Activated CD4-positive, alpha-beta memory T cell treated with anti-CD3 and anti-CD28 coated beads for 36 hours (primary cell): ENCODE results near the gene SCAMP4. TPM values are rescaled to one million over a fixed set of nuclear protein-coding genes. Genes with fewer than 3 reads are reported as not detected.

ENCODE experiments used
- CTCF ChIA-PET: fragments of 350-600 bp; sonication (Branson Sonifier 250); formaldehyde crosslinking; loops from one replicate; lab custom pipeline; 2021; ENCODE audit warnings: antibody characterized with exemption, inconsistent platforms; lab: Charles Lee
- POLR2A ChIA-PET: fragments of 350-600 bp; sonication (Branson Sonifier 250); formaldehyde crosslinking; loops from one replicate; lab custom pipeline; 2021; ENCODE audit warnings: antibody characterized with exemption; lab: Charles Lee
- DNase-seq: peaks from one replicate; pipeline ENCODE4 v3.0.0-alpha.2; 2020
- H3K27ac Mint-ChIP-seq: one replicate; pipeline ENCODE4 v1.8.0; 2021; ENCODE audit warnings: mixed read lengths
- H3K27me3 Mint-ChIP-seq: one replicate; pipeline ENCODE4 v1.8.0; 2021; ENCODE audit warnings: mixed read lengths
- H3K36me3 Mint-ChIP-seq: one replicate; pipeline ENCODE4 v1.8.0; 2021; ENCODE audit warnings: mixed read lengths
- H3K4me1 Mint-ChIP-seq: one replicate; pipeline ENCODE4 v1.8.0; 2021; ENCODE audit warnings: low read depth, mixed read lengths
- H3K4me3 Mint-ChIP-seq: one replicate; pipeline ENCODE4 v1.8.0; 2021; ENCODE audit warnings: mild to moderate bottlenecking, mixed read lengths
- H3K9me3 Mint-ChIP-seq: one replicate; pipeline ENCODE4 v1.8.0; 2021; ENCODE audit warnings: mixed read lengths
- intact Hi-C: fragments of 100-400 bp; cut with micrococcal nuclease; formaldehyde crosslinking; loops from one replicate; pipeline ENCODE4 v1.15.1; 2023
- total RNA-seq, 2 experiments: library from RNA; stranded (reverse); gene quantifications; one replicate each; pipeline ENCODE4 v1.2.3, GENCODE V29; 2021

The SCAMP4 gene
- total RNA-seq, 2 experiments from 2014 or later = 24.2 to 28.4 TPM

DNA sequence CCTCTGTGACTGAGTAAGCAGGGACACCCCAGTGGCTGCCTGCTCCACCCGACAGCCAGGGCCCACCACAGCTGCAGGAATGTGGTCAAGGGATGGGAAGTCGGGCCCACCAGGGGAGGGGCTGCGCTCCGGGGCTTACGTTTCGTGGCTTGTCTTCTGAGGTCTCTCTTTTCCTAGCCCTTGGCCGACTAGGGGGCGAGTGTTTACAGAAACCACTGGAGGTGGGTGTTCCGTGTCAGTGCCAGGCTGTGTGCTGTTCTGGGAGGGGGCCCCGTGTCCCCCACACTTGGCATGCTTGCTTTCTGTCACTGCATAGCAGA, 4.5 kb downstream of the SCAMP4 start:
- Mint-ChIP-seq H3K9me3 (no peaks in the 10 kb centered on the region), H3K36me3 (peaks cover 2% of the 10 kb centered on the region), H3K4me3 (no peak overlapping the region), H3K27ac (no peak overlapping the region), H3K4me1 (peaks cover 19% of the 10 kb centered on the region), H3K27me3 (no peaks in the 10 kb centered on the region)
- POLR2A ChIA-PET = no interaction called here
- CTCF ChIA-PET = no interaction called here
- intact Hi-C loops = no loop called here
- no peak for DNase-seq

DNA sequence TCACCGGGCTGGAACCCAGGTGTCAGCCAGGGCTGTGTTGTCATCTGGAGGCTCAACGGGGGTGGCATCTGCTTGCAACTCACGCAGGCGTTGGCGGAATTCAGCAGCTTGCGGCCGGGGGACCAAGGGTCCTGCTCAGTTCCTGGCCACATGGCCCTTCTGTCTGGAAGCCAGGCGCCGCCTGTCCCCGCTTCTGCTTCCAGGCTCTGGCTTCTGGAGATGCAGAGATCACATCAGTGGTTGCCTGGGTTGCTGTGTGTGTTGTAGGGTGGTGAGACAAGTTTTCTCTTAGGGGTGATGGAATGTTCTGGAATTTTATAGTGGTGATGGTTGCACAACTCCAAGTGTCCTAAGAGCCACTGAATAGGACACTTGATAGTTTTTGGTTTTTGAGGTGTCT, 5.0 kb downstream of the SCAMP4 start:
- no peak overlapping the region for H3K4me3 Mint-ChIP-seq
- no peaks in the 10 kb centered on the region for H3K27me3 Mint-ChIP-seq
- peaks cover 2% of the 10 kb centered on the region for H3K36me3 Mint-ChIP-seq
- DNase-seq = no peak
- no peaks in the 10 kb centered on the region for H3K9me3 Mint-ChIP-seq
- H3K27ac Mint-ChIP-seq = no peak overlapping the region
- H3K4me1 Mint-ChIP-seq = peaks cover 16% of the 10 kb centered on the region
- CTCF ChIA-PET = no interaction called here
- POLR2A ChIA-PET = no interaction called here
- intact Hi-C loops = no loop called here

- Mint-ChIP-seq H3K4me1 (peaks cover 10% of the 10 kb centered on the region), H3K9me3 (no peaks in the 10 kb centered on the region), H3K27me3 (no peaks in the 10 kb centered on the region), H3K36me3 (peaks cover 2% of the 10 kb centered on the region), H3K27ac (no peak overlapping the region), H3K4me3 (no peak overlapping the region)
- ChIA-PET POLR2A (no interaction called here), CTCF (no interaction called here)
- no peak for DNase-seq
- intact Hi-C loops = no loop called here
These were observed 5.9 kb downstream of the SCAMP4 start for GRCh38 chr19:1911098-1911497.

DNA sequence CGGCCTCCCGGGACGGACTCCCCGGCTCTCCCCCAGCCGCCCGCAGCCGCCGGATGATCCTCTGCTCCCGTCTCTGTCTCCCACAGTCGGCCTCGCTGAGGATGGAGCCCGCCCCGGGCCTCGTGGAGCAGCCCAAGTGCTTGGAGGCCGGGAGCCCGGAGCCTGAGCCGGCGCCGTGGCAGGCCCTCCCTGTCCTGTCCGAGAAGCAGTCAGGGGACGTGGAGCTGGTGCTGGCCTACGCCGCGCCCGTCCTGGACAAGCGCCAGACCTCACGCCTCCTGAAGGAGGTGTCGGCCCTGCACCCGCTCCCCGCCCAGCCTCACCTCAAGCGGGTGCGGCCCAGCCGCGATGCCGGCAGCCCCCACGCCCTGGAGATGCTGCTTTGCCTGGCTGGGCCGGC, 6.8 kb downstream of the SCAMP4 start:
- Mint-ChIP-seq H3K27me3 (no peaks in the 10 kb centered on the region), H3K9me3 (no peaks in the 10 kb centered on the region), H3K4me1 (peaks cover 10% of the 10 kb centered on the region), H3K27ac (no peak overlapping the region), H3K36me3 (peaks cover 2% of the 10 kb centered on the region), H3K4me3 (no peak overlapping the region)
- no peak for DNase-seq
- POLR2A ChIA-PET = no interaction called here
- intact Hi-C loops = no loop called here
- CTCF ChIA-PET = no interaction called here

DNA sequence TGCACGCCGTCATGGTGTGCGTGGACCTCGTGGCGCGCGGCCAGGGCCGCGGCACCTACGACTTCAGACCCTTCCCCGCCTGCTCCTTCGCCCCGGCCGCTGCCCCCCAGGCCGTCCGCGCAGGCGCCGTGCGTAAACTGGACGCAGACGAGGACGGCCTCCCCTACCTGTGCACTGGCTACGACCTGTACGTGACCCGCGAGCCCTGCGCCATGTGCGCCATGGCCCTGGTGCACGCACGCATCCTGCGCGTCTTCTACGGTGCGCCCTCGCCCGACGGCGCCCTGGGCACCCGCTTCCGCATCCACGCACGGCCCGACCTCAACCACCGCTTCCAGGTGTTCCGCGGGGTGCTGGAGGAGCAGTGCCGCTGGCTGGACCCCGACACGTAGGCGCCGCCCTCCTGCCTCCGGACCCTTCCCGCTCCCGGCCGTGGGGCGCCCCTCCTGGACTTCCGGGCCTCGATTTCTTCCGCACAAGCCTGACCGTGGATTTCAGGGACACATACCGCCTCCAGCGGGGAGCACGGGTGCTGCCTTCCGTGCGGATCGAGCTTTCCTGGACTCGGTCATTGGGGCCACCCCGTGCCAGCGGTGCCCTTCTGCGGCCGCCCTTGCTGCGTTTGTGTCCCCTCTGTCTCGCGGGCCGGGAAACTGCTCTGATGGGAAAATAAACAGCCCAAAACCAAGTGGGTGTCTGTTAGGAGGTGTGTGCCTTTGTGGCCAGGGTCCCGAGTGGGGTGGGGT, 7.7 kb downstream of the SCAMP4 start:
- Mint-ChIP-seq H3K4me1 (peaks cover 10% of the 10 kb centered on the region), H3K9me3 (no peaks in the 10 kb centered on the region), H3K36me3 (no peaks in the 10 kb centered on the region), H3K4me3 (no peak overlapping the region), H3K27ac (no peak overlapping the region), H3K27me3 (no peaks in the 10 kb centered on the region)
- CTCF ChIA-PET = no interaction called here
- POLR2A ChIA-PET = no interaction called here
- no peak for DNase-seq
- intact Hi-C loops = no loop called here

GRCh38 chr19:1913781-1914577, 8.8 kb downstream of the SCAMP4 start:
- no peaks in the 10 kb centered on the region for H3K27me3 Mint-ChIP-seq
- H3K4me3 Mint-ChIP-seq = no peak overlapping the region
- ChIA-PET CTCF (no interaction called here), POLR2A (no interaction called here)
- H3K4me1 Mint-ChIP-seq = peaks cover 9% of the 10 kb centered on the region
- H3K9me3 Mint-ChIP-seq = no peaks in the 10 kb centered on the region
- H3K36me3 Mint-ChIP-seq = peaks cover 3% of the 10 kb centered on the region
- no peak overlapping the region for H3K27ac Mint-ChIP-seq
- DNase-seq = no peak
- intact Hi-C loops = no loop called here

- Mint-ChIP-seq H3K4me3 (no peak overlapping the region), H3K4me1 (peaks cover 2% of the 10 kb centered on the region), H3K9me3 (no peaks in the 10 kb centered on the region), H3K27me3 (no peaks in the 10 kb centered on the region), H3K27ac (no peak overlapping the region), H3K36me3 (peaks cover 3% of the 10 kb centered on the region)
- no peak for DNase-seq
- ChIA-PET POLR2A (no interaction called here), CTCF (interaction anchor here (0.6 to 0.9 kb wide), 2 partner anchors 19 to 534 kb away, joined by 4 to 5 read pairs; no protein-coding TSS in a partner anchor)
- intact Hi-C loops = no loop called here
These were observed 9.7 kb downstream of the SCAMP4 start for GRCh38 chr19:1914826-1915341.

DNA sequence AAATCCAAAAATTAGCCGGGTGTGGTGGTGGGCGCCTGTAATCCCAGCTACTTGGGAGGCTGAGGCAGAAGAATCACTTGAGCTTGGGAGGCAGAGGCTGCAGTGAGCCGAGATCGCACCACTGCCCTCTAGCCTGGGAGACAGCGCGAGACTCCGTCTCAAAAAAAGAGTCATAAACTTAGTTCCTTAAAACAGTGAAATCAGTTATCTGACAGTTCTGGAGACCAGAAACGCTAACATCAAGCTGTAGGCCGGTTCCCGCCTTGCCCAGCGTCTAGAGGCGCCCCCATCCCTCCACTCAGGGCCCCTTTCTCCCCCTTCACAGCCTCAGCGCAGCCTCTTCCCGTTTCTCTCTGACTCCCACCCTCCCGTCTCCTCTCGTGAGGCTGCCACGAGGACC, 11.9 kb downstream of the SCAMP4 start:
- ChIA-PET POLR2A (no interaction called here), CTCF (no interaction called here)

DNA sequence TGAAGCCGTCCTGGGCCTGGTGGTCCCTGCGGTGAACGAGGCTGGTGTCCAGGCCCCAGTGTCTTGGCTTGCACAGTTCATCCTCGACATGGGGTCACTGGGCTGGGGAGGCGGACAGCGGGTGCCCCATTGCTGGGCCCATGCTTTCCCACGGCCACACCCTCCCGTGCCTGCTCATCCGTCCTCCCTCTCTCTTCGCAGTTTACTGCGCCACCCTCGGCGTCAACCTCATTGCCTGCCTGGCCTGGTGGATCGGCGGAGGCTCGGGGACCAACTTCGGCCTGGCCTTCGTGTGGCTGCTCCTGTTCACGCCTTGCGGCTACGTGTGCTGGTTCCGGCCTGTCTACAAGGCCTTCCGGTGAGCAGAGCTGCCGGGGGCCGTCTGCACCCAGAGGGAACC, 12.7 kb downstream of the SCAMP4 start:
- ChIA-PET POLR2A (no interaction called here), CTCF (no interaction called here)
- no peaks in the 10 kb centered on the region for H3K27me3 Mint-ChIP-seq
- no peak overlapping the region for H3K4me3 Mint-ChIP-seq
- peaks cover 7% of the 10 kb centered on the region for H3K36me3 Mint-ChIP-seq
- H3K9me3 Mint-ChIP-seq = no peaks in the 10 kb centered on the region
- DNase-seq = no peak
- H3K4me1 Mint-ChIP-seq = peaks cover 14% of the 10 kb centered on the region
- intact Hi-C loops = no loop called here
- H3K27ac Mint-ChIP-seq = no peak overlapping the region

More for the DNA sequence above, 11.9 kb downstream of the SCAMP4 start:
- Mint-ChIP-seq H3K27ac (no peak overlapping the region), H3K4me3 (no peak overlapping the region), H3K36me3 (peaks cover 7% of the 10 kb centered on the region), H3K27me3 (no peaks in the 10 kb centered on the region), H3K4me1 (peaks cover 7% of the 10 kb centered on the region), H3K9me3 (no peaks in the 10 kb centered on the region)
- intact Hi-C loops = no loop called here
- no peak for DNase-seq

- ChIA-PET CTCF (interaction anchor here (1.2 kb wide), 1 partner anchor 23 kb away, joined by 3 read pairs; no protein-coding TSS in a partner anchor), POLR2A (no interaction called here)
These were observed 13.8 kb downstream of the SCAMP4 start for GRCh38 chr19:1918975-1919374.

GRCh38 chr19:1920644-1921043, 15.4 kb downstream of the SCAMP4 start:
- Mint-ChIP-seq H3K9me3 (no peaks in the 10 kb centered on the region), H3K4me3 (no peak overlapping the region), H3K4me1 (peaks cover 23% of the 10 kb centered on the region), H3K27ac (no peak overlapping the region), H3K36me3 (peaks cover 10% of the 10 kb centered on the region), H3K27me3 (no peaks in the 10 kb centered on the region)
- ChIA-PET POLR2A (no interaction called here), CTCF (interaction anchor here (0.6 to 1.5 kb wide), 2 partner anchors 9 to 54 kb away, joined by 3 to 5 read pairs; no protein-coding TSS in a partner anchor)
- intact Hi-C loops = no loop called here
- no peak for DNase-seq

More at GRCh38 chr19:1918975-1919374, 13.8 kb downstream of the SCAMP4 start:
- H3K27me3 Mint-ChIP-seq = no peaks in the 10 kb centered on the region
- no peak for DNase-seq
- H3K36me3 Mint-ChIP-seq = peaks cover 7% of the 10 kb centered on the region
- no peak overlapping the region for H3K4me3 Mint-ChIP-seq
- H3K4me1 Mint-ChIP-seq = peaks cover 23% of the 10 kb centered on the region
- intact Hi-C loops = no loop called here
- no peaks in the 10 kb centered on the region for H3K9me3 Mint-ChIP-seq
- H3K27ac Mint-ChIP-seq = no peak overlapping the region

DNA sequence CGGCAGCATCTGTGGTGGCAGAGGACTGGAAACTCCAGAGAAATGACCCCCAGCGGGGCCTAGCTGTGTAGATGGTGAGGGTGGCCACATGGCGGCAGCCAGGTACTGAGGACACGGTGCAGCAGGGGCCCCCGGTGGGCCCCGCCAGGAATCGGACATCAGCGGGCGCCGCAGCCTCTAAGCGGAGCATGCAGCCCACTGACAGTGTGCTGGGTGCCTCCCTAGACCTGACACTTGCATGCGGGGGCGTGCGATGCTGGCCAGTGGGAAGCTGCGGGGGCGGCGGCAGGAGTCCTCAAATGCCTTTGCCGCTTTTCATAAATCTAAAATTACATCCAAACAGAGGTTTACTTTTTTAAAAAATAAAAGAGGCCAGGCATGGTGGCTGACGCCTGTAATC, 16.1 kb downstream of the SCAMP4 start:
- Mint-ChIP-seq H3K36me3 (peaks cover 10% of the 10 kb centered on the region), H3K4me3 (no peak overlapping the region), H3K27ac (no peak overlapping the region), H3K27me3 (no peaks in the 10 kb centered on the region), H3K4me1 (peaks cover 23% of the 10 kb centered on the region), H3K9me3 (no peaks in the 10 kb centered on the region)
- POLR2A ChIA-PET = no interaction called here
- no peak for DNase-seq
- CTCF ChIA-PET = interaction anchor here (1.4 kb wide), 1 partner anchor 83 kb away, joined by 3 read pairs; no protein-coding TSS in a partner anchor
- intact Hi-C loops = no loop called here
